ENCODE results near the gene PILRA.

- no peak for TF ChIP-seq USF2 (IDR thresholded peaks at IDR 0.05; ENCODE audit: low read depth, low read length)
- no peak for TF ChIP-seq USF2 (CRISPR knock-in tag; IDR thresholded peaks at IDR 0.05; ENCODE audit: borderline replicate concordance)
- TF ChIP-seq ZNF530 (CRISPR knock-in tag; IDR thresholded peaks at IDR 0.05; ENCODE audit: low read depth) = no peak
- no peak for TF ChIP-seq ZFP1 (CRISPR knock-in tag; IDR thresholded peaks at IDR 0.05)
Observed at GRCh38 chr7:100396421-100396982, 23.2 kb downstream of the PILRA start.

Data from HepG2 (cell line).